Left colon (tissue), 2 donors: ENCODE measurements around the gene AVPR1B. TPM values are rescaled to one million over a fixed set of nuclear protein-coding genes. Genes with fewer than 3 reads are reported as not detected.

Experiments
- ATAC-seq: fragments of 200-7000 bp; cut with Tn5 transposase; one replicate; pipeline ENCODE4 v1.9.1; 2020; ENCODE audit warnings: mild to moderate bottlenecking, moderate library complexity
- DNase-seq, 2 donors: peaks; one replicate each; pipeline ENCODE4 v3.0.0-alpha.2; 2020
- intact Hi-C, 2 donors: fragments of 100-400 bp; cut with DNase I in 1 of 2; cut with micrococcal nuclease in 1 of 2; formaldehyde crosslinking; loops; one replicate each; pipeline versions ENCODE4 v1.11.2 to v1.14.0; 2022; cut with DNase I, micrococcal nuclease
- total RNA-seq, 2 donors: library from RNA; stranded (reverse); fragmentation: NEBNext Ultra II Directional; extraction: Animal tissue kit (Norgen Biotek cat#: 25700); gene quantifications; one replicate each; pipeline ENCODE4 v1.2.1, GENCODE V29; 2021
- donor health status: DM: no; HTN: no; CAD: no.
- donor health status: DM: yes; HTN: yes; CAD: no.

The AVPR1B gene
- total RNA-seq, 2 donors from 2014 or later = 0.61 to 0.89 TPM

GRCh38 chr1:206062464-206062863 is 54.7 kb downstream of the AVPR1B start:
- DNase-seq = no peak
- intact Hi-C loops = no loop called here
- no peak for ATAC-seq

- intact Hi-C loops = no loop called here
- ATAC-seq (no peak), DNase-seq (no peak)
Measured at GRCh38 chr1:206060844-206061243, 56.3 kb downstream of the AVPR1B start.

Other genes starting within 250 kb of the AVPR1B start
- not detected for gene SLC26A9, start 173.9 kb downstream of the AVPR1B start, total RNA-seq
- 1 to 10 TPM in 1 of 2 donors, under 1 TPM in 1; 0.34 to 2.3 TPM for gene RAB7B, start 114.0 kb downstream of the AVPR1B start, total RNA-seq
- 10 to 100 TPM; 20.7 to 57.4 TPM for gene CTSE, start 93.5 kb downstream of the AVPR1B start, total RNA-seq
- 1 to 10 TPM in 1 of 2 donors, under 1 TPM in 1; 0.43 to 1.6 TPM for gene RHEX, start 64.2 kb downstream of the AVPR1B start, total RNA-seq
- gene FAM72A, start 85.5 kb upstream of the AVPR1B start, total RNA-seq = 1 to 10 TPM; 1.9 to 2.5 TPM
- gene SRGAP2, start 86.2 kb upstream of the AVPR1B start, total RNA-seq = 10 to 100 TPM; 13.1 to 15.0 TPM